Thymus (tissue), 11 donors: ENCODE results near the gene EARS2. TPM values are rescaled to one million over a fixed set of nuclear protein-coding genes. Genes with fewer than 3 reads are reported as not detected.
A peak's percentile ranks its signal among the peaks of the same experiment; 100 is the strongest.

Experiments used
- DNase-seq, 9 donors: peaks; one replicate each; pipeline ENCODE4 v3.0.0-alpha.2; 2013; ENCODE audit warnings: low spot score in 9 of 9, low read depth in 6 of 9, missing footprints in 1 of 9
- H3K27ac ChIP-seq, 2 donors: one replicate each; pipeline ENCODE4 v1.5.1; 2013; ENCODE audit warnings: control low read depth in 1 of 2, low read depth in 1 of 2, low read length in 1 of 2, mild to moderate bottlenecking in 1 of 2, moderate library complexity in 1 of 2
- H3K27me3 ChIP-seq, 2 donors: one replicate each; pipeline ENCODE4 v1.5.1; 2013; ENCODE audit warnings: low read length in 1 of 2; ENCODE audit not compliant: control insufficient read depth in 2 of 2, insufficient read depth in 1 of 2
- H3K36me3 ChIP-seq, 2 donors: one replicate each; pipeline ENCODE4 v1.5.1; 2013; ENCODE audit warnings: low read length in 1 of 2, mild to moderate bottlenecking in 1 of 2, moderate library complexity in 1 of 2; ENCODE audit not compliant: control insufficient read depth in 2 of 2, insufficient read depth in 2 of 2
- H3K4me1 ChIP-seq, 2 donors: one replicate each; pipeline ENCODE4 v1.5.1; 2013; ENCODE audit warnings: low read length in 2 of 2; ENCODE audit not compliant: control insufficient read depth in 2 of 2, insufficient read depth in 2 of 2
- H3K4me3 ChIP-seq, 2 donors: one replicate each; pipeline ENCODE4 v1.5.1; 2013; ENCODE audit warnings: low read length in 2 of 2, control low read depth in 1 of 2, mild to moderate bottlenecking in 1 of 2
- H3K9me3 ChIP-seq, 2 donors: one replicate each; pipeline ENCODE4 v1.5.1; 2013; ENCODE audit warnings: low read length in 1 of 2, mild to moderate bottlenecking in 1 of 2; ENCODE audit not compliant: control insufficient read depth in 2 of 2, insufficient read depth in 1 of 2
- WGBS: extraction: QIAGEN DNeasy Blood & Tissue Kit; methylation state at CpG from one replicate; pipeline ENCODE4 v1.1.7; 2013; 5-methylcytosine and 5-hydroxymethylcytosine counted together
- polyA plus RNA-seq: library from polyadenylated mRNA; stranded (reverse); fragments of 200-250 nt; gene quantifications from one replicate; pipeline ENCODE4 v1.2.3, GENCODE V29; 2013
- total RNA-seq: library from RNA; stranded (reverse); fragments of 120-200 nt; gene quantifications from one replicate; pipeline ENCODE4 v1.2.4, GENCODE V29; 2013
- donor health status: healthy.

Gene EARS2
- total and polyA plus RNA-seq, 2 donors: 11.5 to 20.5 TPM

DNA sequence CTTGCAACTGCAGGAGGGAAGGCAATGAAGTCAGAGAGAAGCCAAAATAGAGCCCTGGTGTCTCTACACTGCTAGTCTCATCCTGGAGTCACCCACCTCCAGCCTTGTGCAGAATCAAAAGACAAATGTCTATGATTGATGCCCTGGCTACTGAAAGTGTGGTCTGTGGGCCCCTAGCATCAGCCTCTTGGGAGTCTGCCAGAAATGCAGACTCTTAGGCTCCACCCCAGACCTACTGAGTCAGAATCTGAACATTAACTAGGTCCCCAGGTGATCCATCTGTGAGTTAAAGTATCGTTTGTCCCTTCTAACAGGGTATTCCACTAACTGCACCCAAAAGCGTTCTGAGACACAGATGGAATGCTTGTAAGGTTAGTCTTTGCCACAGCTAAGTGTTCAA, 21.2 kb downstream of the EARS2 start:
- DNase-seq: no peak
- WGBS: 95% methylated on average over 2 of the region's 2 CpGs

DNA sequence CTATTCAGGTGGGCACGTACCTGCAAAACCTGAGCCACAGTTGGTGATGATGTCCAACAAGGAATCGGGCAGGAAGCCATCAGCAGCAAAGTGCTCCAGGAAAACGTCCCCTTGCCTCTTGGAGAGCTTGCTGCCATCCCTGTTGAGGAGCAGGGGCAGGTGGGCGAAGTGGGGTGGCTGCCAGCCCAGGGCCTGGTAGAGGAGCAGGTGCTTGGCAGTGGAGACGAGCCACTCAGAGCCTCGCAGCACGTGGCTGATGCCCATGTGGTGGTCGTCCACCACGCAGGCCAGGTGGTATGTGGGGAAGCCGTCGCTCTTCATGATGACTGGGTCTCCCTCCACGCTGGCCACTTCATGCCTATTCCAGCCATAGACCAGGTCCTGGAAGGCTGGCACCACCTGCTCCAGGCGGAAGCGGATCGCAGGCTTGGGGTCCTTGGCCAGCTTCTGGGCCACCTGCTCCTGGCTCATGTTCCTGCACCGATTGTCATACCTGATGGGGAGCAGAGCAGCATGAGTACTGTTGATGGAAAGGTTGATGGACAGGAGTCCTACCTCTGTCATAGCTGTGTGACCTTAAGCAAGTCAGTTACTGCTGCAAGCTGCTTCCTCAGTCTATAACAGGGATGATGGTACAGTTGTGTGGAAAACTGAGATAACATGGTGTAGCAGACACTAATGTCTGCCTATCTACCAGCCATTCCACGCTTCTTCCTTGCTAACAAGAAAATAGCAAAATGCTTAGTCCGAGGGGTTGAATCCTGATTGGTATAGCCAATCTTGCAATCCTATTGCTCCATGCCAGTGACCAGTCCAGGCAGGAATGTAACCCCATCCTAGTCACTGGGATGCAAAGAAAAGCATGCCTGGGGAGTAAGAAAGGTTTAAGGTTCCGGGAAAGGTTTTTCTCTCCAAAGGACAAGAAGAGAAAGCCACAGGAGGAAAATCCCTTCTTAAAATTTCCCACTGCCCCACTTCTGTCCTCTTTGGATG, 22.0 kb downstream of the EARS2 start:
- 96% methylated on average over 19 of the region's 19 CpGs for WGBS
- Histone ChIP-seq H3K4me1 (peaks cover 0 to 11% of the 10 kb centered on the region in 2 donors), H3K36me3 (peaks cover 18 to 23% of the 10 kb centered on the region in 2 donors), H3K9me3 (no peaks in the 10 kb centered on the region), H3K27ac (peak overlapping the region in 1 of 2 donors; percentile 0), H3K4me3 (no peak overlapping the region), H3K27me3 (no peaks in the 10 kb centered on the region)
- no peak for DNase-seq

More for the DNA sequence above, 21.2 kb downstream of the EARS2 start:
- peaks cover 0 to 11% of the 10 kb centered on the region in 2 donors for H3K4me1 ChIP-seq
- peaks cover 18 to 25% of the 10 kb centered on the region in 2 donors for H3K36me3 ChIP-seq
- no peaks in the 10 kb centered on the region for H3K27me3 ChIP-seq
- peak overlapping the region; percentile 52 to 63 for H3K27ac ChIP-seq
- no peaks in the 10 kb centered on the region for H3K9me3 ChIP-seq
- no peak overlapping the region for H3K4me3 ChIP-seq

DNA sequence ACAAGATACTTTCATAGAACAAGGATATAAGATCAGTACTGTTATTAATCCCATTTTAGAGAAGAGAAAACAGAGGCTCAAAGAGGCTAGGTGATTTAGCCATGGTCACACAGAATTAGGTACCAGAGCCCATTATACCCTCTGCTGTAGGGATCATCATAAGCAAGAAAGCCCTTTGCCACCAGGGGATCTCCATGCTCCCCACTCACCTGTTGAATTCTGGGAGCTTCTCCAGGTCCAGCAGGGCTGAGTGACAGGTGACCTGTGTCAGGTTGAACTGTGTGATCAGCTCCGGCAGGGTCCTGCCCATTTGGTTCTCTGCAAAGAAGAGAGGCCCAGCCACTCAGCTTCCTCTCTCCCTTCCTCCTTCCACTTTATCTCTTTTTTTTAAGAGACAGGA, 24.7 kb downstream of the EARS2 start:
- H3K27me3 ChIP-seq: no peaks in the 10 kb centered on the region
- no peak overlapping the region for H3K4me3 ChIP-seq
- peaks cover 0 to 17% of the 10 kb centered on the region in 2 donors for H3K4me1 ChIP-seq
- H3K36me3 ChIP-seq: peaks cover 22 to 29% of the 10 kb centered on the region in 2 donors
- no peak overlapping the region for H3K27ac ChIP-seq
- WGBS: 100% methylated on average over 1 of the region's 1 CpG
- no peak for DNase-seq
- H3K9me3 ChIP-seq: no peaks in the 10 kb centered on the region

DNA sequence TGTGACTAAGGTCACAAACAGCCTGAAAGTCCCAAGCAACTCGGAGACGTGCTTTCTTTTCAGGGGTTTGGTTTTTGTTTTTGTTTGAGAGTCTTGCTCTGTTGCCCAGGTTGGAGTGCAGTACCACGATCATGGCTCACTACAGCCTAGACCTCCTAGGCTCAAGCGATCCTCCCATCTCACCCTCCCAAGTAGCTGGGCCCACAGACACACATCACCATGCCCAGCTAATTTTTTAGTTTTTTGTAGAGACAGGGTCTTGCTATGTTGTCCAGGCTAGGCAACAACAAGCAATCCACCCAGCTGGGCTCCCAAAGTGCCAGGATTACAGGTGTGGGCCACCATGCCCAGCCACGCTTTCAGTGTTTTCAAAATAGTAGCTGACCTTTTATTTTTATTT, 27.1 kb downstream of the EARS2 start:
- Histone ChIP-seq H3K36me3 (peaks cover 22 to 31% of the 10 kb centered on the region in 2 donors), H3K27ac (peak overlapping the region; percentile 3 to 30), H3K27me3 (no peaks in the 10 kb centered on the region), H3K4me3 (no peak overlapping the region), H3K4me1 (peaks cover 0 to 14% of the 10 kb centered on the region in 2 donors), H3K9me3 (no peaks in the 10 kb centered on the region)
- 95% methylated on average over 5 of the region's 5 CpGs for WGBS
- DNase-seq: no peak

DNA sequence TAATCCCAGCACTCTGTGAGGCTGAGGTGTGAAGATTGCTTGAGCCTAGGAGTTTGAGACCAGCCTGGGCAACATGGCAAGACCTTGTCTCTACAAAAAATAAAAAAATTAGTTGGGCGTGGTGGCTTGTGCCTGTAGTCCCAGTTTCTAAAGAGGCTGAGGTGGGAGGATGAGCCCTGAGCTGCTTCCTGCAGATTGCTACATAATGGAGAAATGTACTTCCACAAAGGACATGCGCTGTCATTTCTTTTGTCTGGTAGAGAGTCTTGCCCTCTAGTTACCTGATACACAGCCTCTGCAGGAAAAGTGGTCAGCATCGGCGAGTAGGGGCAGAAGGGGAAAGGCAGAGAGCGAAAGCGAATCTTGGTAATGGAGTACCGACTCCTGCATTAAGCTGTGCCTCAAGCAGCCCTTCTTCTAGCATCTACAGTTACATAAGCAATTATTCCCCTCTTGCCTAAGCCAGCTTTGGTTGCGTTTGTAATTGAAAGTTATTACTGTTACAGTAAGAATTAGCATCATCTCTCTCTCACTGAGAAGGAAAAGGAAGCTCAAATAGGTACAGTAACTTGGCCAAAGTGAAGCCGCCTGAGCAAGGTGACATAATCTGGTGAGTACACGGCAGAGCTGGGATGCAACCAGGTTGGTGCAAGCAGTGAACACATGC, 28.4 kb downstream of the EARS2 start:
- peak overlapping the region in 1 of 2 donors; percentile 66 for H3K27ac ChIP-seq
- WGBS: 96% methylated on average over 10 of the region's 10 CpGs

DNA sequence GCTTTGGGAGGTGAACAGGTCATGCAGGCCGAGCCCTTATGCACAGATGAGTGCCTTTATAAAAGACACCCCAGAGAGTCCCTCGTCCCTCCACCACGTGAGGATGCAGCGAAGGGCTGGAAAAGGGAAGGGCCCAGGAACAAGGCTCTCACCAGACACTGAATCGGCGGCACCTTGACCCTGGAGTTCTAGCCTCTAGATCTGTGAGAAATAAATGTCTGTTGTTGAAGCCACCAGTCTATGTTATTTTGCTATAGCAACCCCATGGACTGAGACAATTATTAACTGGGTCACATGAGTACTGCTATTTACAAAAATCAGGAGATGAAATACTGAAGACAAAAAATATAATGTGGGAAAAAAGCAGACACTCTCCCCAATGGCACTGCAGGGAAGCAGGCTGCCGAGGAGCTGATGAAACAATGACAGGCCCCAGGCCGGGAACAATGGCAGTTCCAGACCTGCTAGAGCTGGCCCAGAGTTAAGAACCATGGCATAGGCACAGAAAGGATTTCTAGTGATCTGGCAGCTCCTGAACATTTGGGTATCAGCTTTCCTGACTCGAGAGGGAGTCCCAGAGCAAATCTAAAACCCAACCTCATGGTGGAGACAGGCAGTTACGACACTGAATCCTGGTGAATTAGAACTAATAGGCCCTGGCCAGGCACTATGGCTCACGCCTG, 29.0 kb downstream of the EARS2 start:
- Histone ChIP-seq H3K4me1 (peaks cover 0 to 9% of the 10 kb centered on the region in 2 donors), H3K4me3 (no peak overlapping the region), H3K9me3 (no peaks in the 10 kb centered on the region), H3K36me3 (peaks cover 16 to 27% of the 10 kb centered on the region in 2 donors), H3K27ac (peak overlapping the region in 1 of 2 donors; percentile 55), H3K27me3 (no peaks in the 10 kb centered on the region)
- no peak for DNase-seq
- 95% methylated on average over 11 of the region's 11 CpGs for WGBS

More for the DNA sequence above, 28.4 kb downstream of the EARS2 start:
- Histone ChIP-seq H3K36me3 (peaks cover 21 to 26% of the 10 kb centered on the region in 2 donors), H3K4me3 (no peak overlapping the region), H3K4me1 (peaks cover 0 to 9% of the 10 kb centered on the region in 2 donors), H3K9me3 (no peaks in the 10 kb centered on the region), H3K27me3 (no peaks in the 10 kb centered on the region)
- DNase-seq: no peak

DNA sequence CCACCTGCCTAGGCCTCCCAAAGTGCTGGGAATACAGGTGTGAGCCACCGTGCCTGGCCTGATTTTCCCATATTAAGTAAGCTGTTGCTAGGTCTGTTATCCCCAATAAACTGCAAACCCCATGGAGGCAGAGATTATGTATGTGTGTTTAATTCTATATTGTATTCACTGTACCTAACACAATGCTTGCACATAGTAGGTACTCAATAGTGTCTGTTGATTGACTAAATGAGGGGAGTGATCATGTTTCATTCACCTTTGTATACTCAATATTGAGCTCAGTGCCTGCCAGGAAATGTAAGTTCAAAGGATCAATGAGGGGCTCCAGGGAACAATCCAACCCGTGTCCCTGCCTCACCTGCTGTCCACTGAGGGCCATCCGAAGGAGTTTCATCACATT, 32.3 kb downstream of the EARS2 start:
- 99% methylated on average over 3 of the region's 3 CpGs for WGBS
- peaks cover 12 to 26% of the 10 kb centered on the region in 2 donors for H3K36me3 ChIP-seq
- DNase-seq: no peak
- no peak overlapping the region for H3K4me3 ChIP-seq
- H3K9me3 ChIP-seq: no peaks in the 10 kb centered on the region
- H3K27ac ChIP-seq: peak overlapping the region in 1 of 2 donors; percentile 37
- peaks cover 0 to 9% of the 10 kb centered on the region in 2 donors for H3K4me1 ChIP-seq
- H3K27me3 ChIP-seq: no peaks in the 10 kb centered on the region

DNA sequence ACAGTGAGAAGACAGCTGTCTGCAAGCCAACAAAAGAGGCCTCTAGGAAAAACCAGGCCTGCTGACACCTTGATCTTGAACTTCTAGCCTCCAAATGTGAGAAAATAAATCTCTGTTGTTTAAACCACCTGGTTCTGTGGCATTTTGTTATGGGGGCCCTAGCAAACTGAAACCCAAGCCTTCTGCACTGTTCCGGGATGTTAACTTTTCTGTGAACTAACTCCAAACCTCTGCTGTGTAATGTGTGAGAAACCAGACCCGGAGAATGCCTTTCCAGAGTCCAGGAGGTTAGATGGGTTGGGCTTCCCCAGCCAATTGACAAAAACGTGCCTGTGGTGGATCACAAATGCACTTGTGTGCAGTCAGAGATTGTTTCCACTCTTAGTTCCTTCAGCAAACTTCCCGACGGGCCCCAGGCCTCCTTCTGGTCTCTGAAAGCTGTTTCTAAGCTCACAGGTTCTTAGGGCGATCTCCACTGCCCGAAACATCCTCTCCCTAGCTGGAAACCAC, 33.2 kb downstream of the EARS2 start:
- H3K4me1 ChIP-seq: peaks cover 0 to 5% of the 10 kb centered on the region in 2 donors
- peak overlapping the region; percentile 25 to 63 for H3K27ac ChIP-seq
- no peaks in the 10 kb centered on the region for H3K27me3 ChIP-seq
- H3K9me3 ChIP-seq: no peaks in the 10 kb centered on the region
- no peak overlapping the region for H3K4me3 ChIP-seq
- WGBS: 93% methylated on average over 7 of the region's 7 CpGs
- peaks cover 8 to 22% of the 10 kb centered on the region in 2 donors for H3K36me3 ChIP-seq
- no peak for DNase-seq
